ENCODE results near the gene IKZF2. TPM values are rescaled to one million over a fixed set of nuclear protein-coding genes. Genes with fewer than 3 reads are reported as not detected.

IKZF2 gene
- polyA plus RNA-seq, 1 experiment, result 7.1 TPM

GRCh38 chr2:213064099-213064498 is 87.3 kb downstream of the IKZF2 start:
- H3K4me3 ChIP-seq (ENCODE audit: low read depth, low read length), result no peak overlapping the region
- ChIA-PET CTCF (no interaction called here), POLR2A (no interaction called here)
- no peaks in the 10 kb centered on the region for H3K9me3 ChIP-seq (ENCODE audit: control insufficient read depth, insufficient read depth, low read length)
- no peak for DNase-seq (ENCODE audit: low read depth, low spot score)
- H3K27me3 ChIP-seq (ENCODE audit: control insufficient read depth, insufficient read depth, low read length), result no peaks in the 10 kb centered on the region
- no peak overlapping the region for H3K27ac ChIP-seq (ENCODE audit: low read depth, low read length)
- no peak for TF ChIP-seq CTCF (IDR thresholded peaks at IDR 0.05; ENCODE audit: low read depth, low read length)

- DNase-seq (ENCODE audit: low read depth, low spot score), result no peak
- Histone ChIP-seq H3K27ac (ENCODE audit: low read depth, low read length) (no peak overlapping the region), H3K9me3 (ENCODE audit: control insufficient read depth, insufficient read depth, low read length) (no peaks in the 10 kb centered on the region), H3K27me3 (ENCODE audit: control insufficient read depth, insufficient read depth, low read length) (no peaks in the 10 kb centered on the region), H3K4me3 (ENCODE audit: low read depth, low read length) (no peak overlapping the region)
- no peak for TF ChIP-seq CTCF (IDR thresholded peaks at IDR 0.05; ENCODE audit: low read depth, low read length)
- POLR2A ChIA-PET, result no interaction called here
- CTCF ChIA-PET, result no interaction called here
Observed at GRCh38 chr2:213057977-213058376, 93.4 kb downstream of the IKZF2 start.

DNA sequence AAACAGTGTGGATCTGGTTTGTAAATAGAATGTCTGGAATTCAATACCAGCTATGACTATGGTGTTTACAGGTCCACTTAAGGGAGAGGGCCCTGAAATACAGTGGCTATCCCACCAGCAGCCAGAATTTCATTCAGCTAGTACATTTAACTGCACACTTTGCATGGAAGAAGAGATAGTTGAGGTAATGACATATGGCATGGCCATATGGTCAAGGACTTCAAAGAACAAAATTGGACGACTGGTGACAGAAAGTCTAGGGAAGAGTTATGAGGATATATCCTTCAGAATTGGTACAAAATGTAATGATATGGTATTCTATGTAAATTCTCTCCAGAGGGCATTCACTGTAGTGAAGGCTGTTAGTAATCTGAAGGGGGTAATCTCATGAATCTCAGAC is 105.0 kb downstream of the IKZF2 start:
- DNase-seq (ENCODE audit: low read depth, low spot score), result no peak
- Histone ChIP-seq H3K9me3 (ENCODE audit: control insufficient read depth, insufficient read depth, low read length) (no peaks in the 10 kb centered on the region), H3K27me3 (ENCODE audit: control insufficient read depth, insufficient read depth, low read length) (no peaks in the 10 kb centered on the region), H3K4me3 (ENCODE audit: low read depth, low read length) (no peak overlapping the region), H3K27ac (ENCODE audit: low read depth, low read length) (no peak overlapping the region)
- CTCF ChIA-PET, result no interaction called here
- TF ChIP-seq CTCF (IDR thresholded peaks at IDR 0.05; ENCODE audit: low read depth, low read length), result no peak
- POLR2A ChIA-PET, result no interaction called here

GRCh38 chr2:213043566-213043965 is 107.8 kb downstream of the IKZF2 start:
- Histone ChIP-seq H3K27ac (ENCODE audit: low read depth, low read length) (no peak overlapping the region), H3K27me3 (ENCODE audit: control insufficient read depth, insufficient read depth, low read length) (no peaks in the 10 kb centered on the region), H3K4me3 (ENCODE audit: low read depth, low read length) (no peak overlapping the region), H3K9me3 (ENCODE audit: control insufficient read depth, insufficient read depth, low read length) (no peaks in the 10 kb centered on the region)
- CTCF ChIA-PET, result no interaction called here
- DNase-seq (ENCODE audit: low read depth, low spot score), result no peak
- TF ChIP-seq CTCF (IDR thresholded peaks at IDR 0.05; ENCODE audit: low read depth, low read length), result no peak
- POLR2A ChIA-PET, result no interaction called here

GRCh38 chr2:213042262-213042661 is 109.2 kb downstream of the IKZF2 start:
- ChIA-PET CTCF (no interaction called here), POLR2A (no interaction called here)
- Histone ChIP-seq H3K9me3 (ENCODE audit: control insufficient read depth, insufficient read depth, low read length) (no peaks in the 10 kb centered on the region), H3K4me3 (ENCODE audit: low read depth, low read length) (no peak overlapping the region), H3K27ac (ENCODE audit: low read depth, low read length) (no peak overlapping the region), H3K27me3 (ENCODE audit: control insufficient read depth, insufficient read depth, low read length) (no peaks in the 10 kb centered on the region)
- TF ChIP-seq CTCF (IDR thresholded peaks at IDR 0.05; ENCODE audit: low read depth, low read length), result no peak
- no peak for DNase-seq (ENCODE audit: low read depth, low spot score)

Data from AG04450 (cell line).